HG03457 (cell line): ENCODE data around the gene PCK2.

Experiments
- ATAC-seq: cut with Tn5 transposase; IDR thresholded peaks from one replicate; pipeline ENCODE4 v1.9.1; 2021; ENCODE audit warnings: moderate number of reproducible peaks; ENCODE audit not compliant: unreplicated experiment

Gene PCK2

DNA sequence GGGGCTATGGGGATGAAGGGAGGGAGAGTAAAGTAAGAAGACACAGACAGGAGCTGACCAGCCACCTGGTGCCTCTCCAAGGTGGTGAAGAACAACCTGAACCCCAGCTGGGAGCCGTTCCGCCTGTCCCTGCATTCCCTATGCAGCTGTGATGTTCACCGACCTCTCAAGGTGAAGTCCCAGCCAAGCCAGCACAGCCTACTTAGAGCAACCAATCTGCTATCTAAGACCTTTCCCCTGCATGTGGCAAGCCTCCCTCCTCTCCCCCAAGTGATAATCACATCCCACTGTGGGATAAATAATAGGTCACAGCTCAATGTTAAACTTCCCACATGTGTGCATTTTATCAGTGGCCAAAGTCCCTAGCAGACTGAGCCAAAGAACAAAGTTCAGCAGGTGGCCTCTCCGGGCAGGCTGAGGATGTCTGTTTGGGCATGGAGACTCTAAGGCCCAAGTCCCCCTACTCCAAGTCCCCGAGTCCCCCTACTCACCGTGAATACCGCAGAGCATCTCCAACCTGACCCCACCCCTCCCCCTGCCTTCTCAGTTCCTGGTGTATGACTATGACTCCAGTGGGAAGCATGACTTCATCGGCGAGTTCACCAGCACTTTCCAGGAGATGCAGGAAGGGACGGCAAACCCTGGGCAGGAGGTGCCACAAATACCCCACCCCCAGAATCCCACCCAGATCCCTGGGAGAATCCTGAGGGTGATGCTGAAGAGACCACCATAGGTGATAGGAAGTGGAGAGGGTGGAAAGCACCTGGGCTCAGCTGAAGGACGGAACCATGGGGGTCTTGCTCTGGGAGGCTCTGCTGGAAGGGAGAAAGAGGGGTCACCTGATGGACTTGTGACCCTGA is 19.3 kb upstream of the PCK2 start:
- no peak for ATAC-seq

GRCh38 chr14:24075485-24076301 is 18.4 kb upstream of the PCK2 start:
- no peak for ATAC-seq

DNA sequence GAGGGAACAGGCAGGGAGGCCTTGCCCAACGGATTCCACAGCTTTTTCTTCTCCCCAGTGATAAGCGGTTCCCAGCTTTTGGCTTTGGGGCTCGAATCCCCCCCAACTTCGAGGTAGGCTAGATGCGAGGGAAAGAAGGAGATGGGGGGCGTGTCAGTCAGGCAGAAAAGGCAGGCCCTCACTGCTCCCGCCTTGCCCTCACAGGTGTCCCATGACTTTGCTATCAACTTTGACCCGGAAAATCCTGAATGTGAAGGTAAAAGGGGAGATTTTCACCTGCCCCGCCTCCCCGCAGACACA is 17.9 kb upstream of the PCK2 start:
- ATAC-seq: no peak

DNA sequence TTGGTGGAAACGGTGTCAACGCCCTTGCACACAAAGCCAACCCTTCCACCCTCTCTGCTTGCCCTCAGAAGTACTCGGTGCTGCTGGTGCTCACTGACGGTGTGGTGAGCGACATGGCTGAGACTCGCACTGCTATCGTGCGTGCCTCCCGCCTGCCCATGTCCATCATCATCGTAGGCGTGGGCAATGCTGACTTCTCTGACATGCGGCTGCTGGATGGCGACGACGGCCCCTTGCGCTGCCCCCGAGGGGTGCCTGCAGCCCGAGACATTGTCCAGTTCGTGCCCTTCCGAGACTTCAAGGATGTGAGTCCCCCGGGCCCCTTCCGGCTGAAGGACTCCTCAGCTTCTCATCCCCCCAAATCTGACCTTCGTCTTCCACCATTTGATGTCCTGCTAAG is 17.0 kb upstream of the PCK2 start:
- ATAC-seq: no peak

DNA sequence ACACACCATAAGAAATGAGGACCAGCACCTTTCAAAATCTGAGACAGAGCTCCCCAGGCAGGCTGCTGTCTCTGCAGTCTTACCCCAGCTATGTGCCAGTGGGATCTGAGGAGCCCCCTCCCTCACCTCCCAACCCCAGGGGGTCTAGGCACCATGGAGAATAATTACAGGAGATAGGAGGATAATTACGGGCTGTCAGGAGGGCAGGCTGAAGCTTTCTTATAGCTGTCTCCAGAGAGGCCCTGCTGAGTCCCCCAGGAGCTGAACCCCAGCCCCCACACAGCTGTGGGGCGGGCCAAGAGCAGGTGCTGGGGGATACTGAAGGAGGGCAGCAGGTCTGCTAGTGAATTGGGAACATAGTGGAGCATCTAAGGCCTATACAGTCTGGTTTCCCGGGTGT is 16.0 kb upstream of the PCK2 start:
- no peak for ATAC-seq

- ATAC-seq: no peak
These were observed 14.5 kb upstream of the PCK2 start for GRCh38 chr14:24079491-24080141.

- no peak for ATAC-seq
These were observed 14.0 kb upstream of the PCK2 start for GRCh38 chr14:24080142-24080530.

- peak; percentile 62 for ATAC-seq
These were observed 13.0 kb upstream of the PCK2 start for GRCh38 chr14:24080888-24081738.

- ATAC-seq: no peak
These were observed 12.3 kb upstream of the PCK2 start for GRCh38 chr14:24081739-24082211.

- no peak for ATAC-seq
These were observed 11.6 kb upstream of the PCK2 start for GRCh38 chr14:24082411-24083080.

- ATAC-seq: no peak
These were observed 10.6 kb upstream of the PCK2 start for GRCh38 chr14:24083462-24083861.

DNA sequence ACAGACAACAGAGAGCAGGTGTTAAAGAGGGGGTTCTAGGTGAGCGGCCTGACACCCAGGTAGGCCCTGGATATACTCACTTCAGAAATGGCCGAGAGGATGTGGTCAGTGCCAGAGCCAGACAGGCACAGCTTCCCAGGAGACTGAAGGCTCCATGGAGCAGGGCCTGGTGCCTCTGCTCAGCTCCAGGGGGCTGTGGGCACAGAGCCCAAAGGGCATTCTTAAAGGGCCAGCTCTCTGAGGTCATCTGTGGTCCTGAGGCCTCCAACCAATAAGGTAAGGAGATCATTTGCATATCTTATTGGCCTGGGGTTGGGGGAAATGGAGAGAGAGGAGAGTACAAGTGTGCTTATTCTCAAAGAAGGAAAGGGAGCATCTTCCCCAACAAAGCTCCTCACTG is 9.7 kb upstream of the PCK2 start:
- ATAC-seq: no peak

GRCh38 chr14:24085215-24085614 is 8.9 kb upstream of the PCK2 start:
- ATAC-seq: no peak

DNA sequence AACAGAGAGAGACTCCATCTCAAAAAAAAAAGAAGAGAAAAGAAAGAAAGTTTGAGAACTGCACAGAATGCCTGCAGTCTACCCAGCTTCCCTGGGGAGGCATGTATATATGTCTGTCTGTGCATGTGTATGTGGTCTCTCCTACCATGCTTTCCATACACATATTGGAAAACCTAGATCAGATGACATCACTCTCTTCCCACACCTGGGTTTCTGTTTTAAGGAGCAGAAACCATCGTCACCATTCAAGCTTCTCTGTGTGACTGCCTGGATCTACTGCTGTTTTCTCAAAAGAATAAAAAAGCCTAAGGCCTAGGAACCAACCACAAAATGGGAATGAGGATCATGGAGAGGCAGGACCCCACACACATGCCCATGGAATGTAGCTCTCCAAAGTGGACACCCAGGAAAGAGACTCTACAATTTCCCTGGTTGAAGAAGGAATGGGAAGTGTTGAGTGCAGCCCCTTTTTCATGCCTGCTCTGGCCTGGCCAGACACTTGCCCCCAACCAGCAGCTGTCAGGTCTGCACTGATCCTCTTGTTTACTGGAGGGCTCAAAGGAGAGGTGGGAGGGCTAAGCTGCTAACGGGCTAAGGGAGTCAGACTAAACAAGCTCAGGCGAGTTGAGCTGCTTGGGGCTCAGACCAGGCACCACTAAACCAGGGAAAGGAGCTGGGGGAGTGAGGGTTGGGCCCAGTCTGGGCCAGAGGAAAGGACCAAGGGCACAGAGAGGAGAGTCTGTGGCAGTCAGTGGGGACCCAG is 7.7 kb upstream of the PCK2 start:
- no peak for ATAC-seq

DNA sequence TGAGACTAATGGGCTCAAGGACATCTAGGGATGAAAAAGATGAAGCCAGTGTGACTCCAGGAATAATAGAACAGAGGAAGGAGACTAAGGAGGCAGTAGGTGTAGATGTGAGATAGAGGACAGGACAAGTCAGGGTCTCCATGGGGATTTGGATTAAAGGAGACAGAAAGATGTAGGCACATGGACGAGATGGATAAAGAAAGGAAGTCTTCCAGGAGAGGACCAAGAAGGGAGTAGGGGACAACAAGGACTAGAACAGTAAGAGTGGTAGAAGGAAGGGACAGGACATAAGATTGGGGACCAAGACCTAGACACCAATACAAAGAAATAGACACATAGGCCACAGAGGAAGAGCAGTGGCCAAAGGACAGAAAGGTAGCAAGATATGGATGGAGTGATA is 7.1 kb upstream of the PCK2 start:
- ATAC-seq: no peak

DNA sequence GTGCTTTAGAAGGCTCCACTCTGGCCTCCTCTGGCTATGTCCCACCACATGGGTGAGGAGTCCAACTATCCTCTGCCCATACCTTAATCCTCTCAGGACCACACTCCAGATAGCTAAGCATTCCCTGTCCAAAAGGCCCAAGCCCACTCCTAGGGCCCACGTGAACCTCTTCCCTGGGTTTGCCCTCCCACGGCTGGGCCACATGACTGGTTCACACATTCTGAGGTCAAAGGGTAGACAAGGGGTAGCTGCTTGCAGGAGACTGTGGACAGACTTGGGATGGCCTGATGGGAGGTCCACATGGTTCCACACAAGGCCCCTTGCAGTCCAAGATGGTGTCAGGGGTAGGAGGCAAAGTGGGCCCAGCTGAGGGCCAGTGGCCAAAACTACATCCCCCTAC is 6.0 kb upstream of the PCK2 start:
- no peak for ATAC-seq

DNA sequence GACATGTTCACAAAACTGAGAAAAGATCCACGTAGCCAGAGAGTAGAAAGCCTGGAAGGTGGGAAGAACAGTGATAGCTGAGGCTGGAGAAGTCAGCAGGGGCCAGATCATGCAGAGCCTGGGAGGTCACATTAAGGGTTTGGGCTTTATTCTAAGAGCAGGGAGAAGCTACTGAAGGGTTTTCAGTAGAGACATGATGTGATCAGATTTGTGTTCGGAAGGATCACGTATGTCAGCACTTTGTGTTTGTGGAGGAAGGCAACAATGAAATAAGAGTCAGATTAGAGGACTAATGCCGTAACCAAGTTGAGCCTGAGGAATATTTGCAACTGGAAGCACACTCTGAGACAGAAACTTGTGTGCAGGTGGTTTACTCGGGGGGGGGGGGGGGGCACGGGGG is 4.2 kb upstream of the PCK2 start:
- no peak for ATAC-seq

DNA sequence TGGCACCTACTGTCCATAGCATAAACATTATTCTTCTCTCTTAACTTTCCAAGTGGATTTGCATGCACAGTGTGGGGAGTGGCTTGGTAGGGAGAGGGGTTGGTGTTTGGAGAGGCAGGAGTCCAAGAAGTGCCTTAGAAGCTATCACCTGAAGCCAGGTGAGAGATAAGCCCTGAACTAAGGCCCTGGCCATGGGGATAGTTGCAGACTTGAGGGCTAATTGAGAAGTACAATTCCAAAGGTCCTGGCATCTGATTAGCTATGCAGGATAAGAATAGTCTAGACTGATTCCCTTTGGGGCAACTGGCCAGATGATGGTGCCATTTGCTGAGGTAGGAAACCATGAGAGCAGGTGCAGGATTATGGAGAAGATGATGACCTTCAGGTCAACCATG is 2.0 kb upstream of the PCK2 start:
- ATAC-seq: no peak

DNA sequence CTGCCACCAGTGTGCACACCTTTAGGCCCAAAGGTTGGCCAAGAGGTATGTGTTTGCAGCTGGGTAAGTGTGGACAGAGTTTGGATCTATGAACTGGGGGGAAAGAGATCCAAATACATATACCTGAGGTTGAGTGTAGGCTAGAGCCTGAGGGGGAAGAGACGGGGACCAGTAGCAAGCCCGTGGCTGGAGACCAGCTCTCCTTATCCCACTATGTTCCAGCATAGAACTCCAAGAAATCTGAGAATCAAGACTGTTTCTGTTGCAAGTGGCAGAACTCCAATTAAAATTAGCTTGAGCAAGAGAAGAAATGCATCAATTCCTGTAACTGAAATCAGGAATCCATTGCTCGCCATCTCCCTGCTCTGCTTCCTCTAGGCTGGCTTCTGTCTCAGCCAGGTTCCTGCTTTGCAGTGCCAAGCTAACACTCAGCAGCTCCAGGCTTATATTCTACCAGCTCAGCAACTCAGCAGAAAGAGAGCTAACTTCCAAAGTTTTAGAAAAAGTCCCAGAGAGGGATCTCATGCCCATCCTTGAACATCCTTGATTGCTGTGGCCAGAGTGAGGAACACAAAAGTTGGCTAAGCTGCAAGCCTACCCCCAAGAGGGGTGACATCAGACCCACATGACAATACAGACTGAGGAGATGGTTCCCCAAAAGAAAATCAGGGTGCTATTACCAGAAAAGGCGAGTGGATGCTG is 1.5 kb upstream of the PCK2 start:
- ATAC-seq: no peak
